GM23338 (cell line): ENCODE results near the gene PCGF3. TPM values are rescaled to one million over a fixed set of nuclear protein-coding genes. Genes with fewer than 3 reads are reported as not detected.

Experiments used
- ATAC-seq: fragments of 200-7000 bp; cut with Tn5 transposase; 3 replicates; pipeline ENCODE4 v1.9.1; 2020
- DNase-seq: peaks from one replicate; pipeline ENCODE4 v3.0.0-alpha.2; 2015; ENCODE audit warnings: low spot score
- H2AFZ ChIP-seq: fragments of 200-600 bp; sonication (generic); 2 replicates; pipeline ENCODE4 v1.8.0; 2016; ENCODE audit warnings: antibody characterized with exemption, mild to moderate bottlenecking, moderate library complexity
- H3F3A ChIP-seq: fragments of 200-600 bp; sonication (generic); replicated peaks from 2 replicates; pipeline ENCODE4 v1.8.0; 2017; ENCODE audit warnings: antibody characterized with exemption, mixed run types, low read depth
- H3K27ac ChIP-seq: fragments of 200-600 bp; sonication (generic); 2 replicates; pipeline ENCODE4 v1.6.1; 2016; ENCODE audit warnings: low read depth
- H3K27me3 ChIP-seq: fragments of 200-600 bp; sonication (generic); 2 replicates; pipeline ENCODE4 v1.8.0; 2016; ENCODE audit warnings: mild to moderate bottlenecking, mixed run types, moderate library complexity; ENCODE audit not compliant: insufficient read depth
- H3K36me3 ChIP-seq: fragments of 200-600 bp; sonication (generic); 2 replicates; pipeline ENCODE4 v1.8.0; 2016; ENCODE audit warnings: mild to moderate bottlenecking; ENCODE audit not compliant: insufficient read depth
- H3K4me1 ChIP-seq: fragments of 200-600 bp; sonication (generic); 2 replicates; pipeline ENCODE4 v1.8.0; 2016; ENCODE audit warnings: mild to moderate bottlenecking, moderate library complexity; ENCODE audit not compliant: insufficient read depth
- H3K4me2 ChIP-seq: fragments of 200-600 bp; sonication (generic); 2 replicates; pipeline ENCODE4 v1.7.1; 2017; ENCODE audit warnings: mixed run types
- H3K4me3 ChIP-seq: fragments of 200-600 bp; sonication (generic); 2 replicates; pipeline ENCODE4 v1.6.1; 2016; ENCODE audit warnings: mixed run types
- H3K79me2 ChIP-seq: fragments of 200-600 bp; sonication (generic); replicated peaks from 2 replicates; pipeline ENCODE4 v1.8.0; 2017; ENCODE audit warnings: mild to moderate bottlenecking; ENCODE audit not compliant: insufficient read depth
- H3K9me2 ChIP-seq: fragments of 200-600 bp; sonication (generic); 2 replicates; pipeline ENCODE4 v1.8.0; 2017; ENCODE audit not compliant: insufficient read depth
- H4K20me1 ChIP-seq: fragments of 200-600 bp; sonication (generic); replicated peaks from 2 replicates; pipeline ENCODE4 v1.8.0; 2017; ENCODE audit warnings: mild to moderate bottlenecking; ENCODE audit not compliant: insufficient read depth
- H3K27ac Mint-ChIP-seq: 2 replicates; pipeline ENCODE4 v1.8.0; 2020; ENCODE audit warnings: inconsistent platforms, mild to moderate bottlenecking, moderate library complexity, mixed read lengths
- H3K27me3 Mint-ChIP-seq: 3 replicates; pipeline ENCODE4 v1.8.0; 2022; ENCODE audit warnings: low read depth, mild to moderate bottlenecking, moderate library complexity, mixed read lengths, inconsistent platforms; ENCODE audit not compliant: insufficient read depth, poor library complexity
- H3K36me3 Mint-ChIP-seq: 3 replicates; pipeline ENCODE4 v1.8.0; 2021; ENCODE audit warnings: low read depth, mild to moderate bottlenecking, inconsistent platforms, moderate library complexity, mixed read lengths
- H3K4me1 Mint-ChIP-seq: 3 replicates; pipeline ENCODE4 v1.8.0; 2020; ENCODE audit warnings: mild to moderate bottlenecking, inconsistent platforms, mixed read lengths
- H3K4me3 Mint-ChIP-seq: 3 replicates; pipeline ENCODE4 v1.8.0; 2021; ENCODE audit warnings: moderate library complexity, mild to moderate bottlenecking, inconsistent platforms, mixed read lengths
- H3K9me3 Mint-ChIP-seq: 3 replicates; pipeline ENCODE4 v1.8.0; 2020; ENCODE audit warnings: moderate library complexity, mild to moderate bottlenecking, inconsistent platforms, mixed read lengths
- CREB1 ChIP-seq: fragments of 250-450 bp; sonication (Bioruptor Pico); IDR thresholded peaks from 2 replicates; pipeline ENCODE4 v1.5.0; 2020; ENCODE audit warnings: low read depth, mild to moderate bottlenecking, moderate library complexity
- EZH2 ChIP-seq: fragments of 200-600 bp; sonication (generic); IDR thresholded peaks from one replicate; pipeline ENCODE4 v1.8.0; 2017; ENCODE audit warnings: antibody characterized with exemption, mild to moderate bottlenecking, low read depth; ENCODE audit not compliant: unreplicated experiment
- EZH2phosphoT487 ChIP-seq: fragments of 200-600 bp; sonication (generic); IDR thresholded peaks from one replicate; pipeline ENCODE4 v1.8.1; 2018; ENCODE audit warnings: antibody characterized with exemption; ENCODE audit not compliant: unreplicated experiment
- STAT1 ChIP-seq: IDR thresholded peaks from one replicate; pipeline ENCODE4 v1.6.1; 2016; ENCODE audit warnings: antibody characterized with exemption; ENCODE audit not compliant: unreplicated experiment
- ZNF331 ChIP-seq: fragments of 250-450 bp; sonication (Bioruptor Pico); IDR thresholded peaks from 2 replicates; pipeline ENCODE4 v1.5.0; 2020; ENCODE audit warnings: low read depth, mild to moderate bottlenecking, moderate library complexity
- polyA plus RNA-seq: library from polyadenylated mRNA; unstranded; fragments of >200 nt; fragmentation: Nextera tagmentation; extraction: Ambion mirVana; gene quantifications from 2 replicates; pipeline ENCODE4 v1.2.1, GENCODE V29; 2016
- total RNA-seq: library from RNA; depleted of rRNA; stranded (reverse); fragments of >200 nt; shearing (Covaris generic); gene quantifications from 2 replicates; pipeline ENCODE4 v1.2.3, GENCODE V29; 2014
- TF ChIP-seq, protein P1 (sequence below): fragments of 250-450 bp; sonication (Bioruptor Pico); IDR thresholded peaks from 2 replicates; pipeline ENCODE4 v1.5.0; 2020; ENCODE audit warnings: mild to moderate bottlenecking, moderate library complexity

Gene PCGF3
- total and polyA plus RNA-seq, 2 experiments from 2014 or later, result 33.1 to 49.0 TPM

DNA sequence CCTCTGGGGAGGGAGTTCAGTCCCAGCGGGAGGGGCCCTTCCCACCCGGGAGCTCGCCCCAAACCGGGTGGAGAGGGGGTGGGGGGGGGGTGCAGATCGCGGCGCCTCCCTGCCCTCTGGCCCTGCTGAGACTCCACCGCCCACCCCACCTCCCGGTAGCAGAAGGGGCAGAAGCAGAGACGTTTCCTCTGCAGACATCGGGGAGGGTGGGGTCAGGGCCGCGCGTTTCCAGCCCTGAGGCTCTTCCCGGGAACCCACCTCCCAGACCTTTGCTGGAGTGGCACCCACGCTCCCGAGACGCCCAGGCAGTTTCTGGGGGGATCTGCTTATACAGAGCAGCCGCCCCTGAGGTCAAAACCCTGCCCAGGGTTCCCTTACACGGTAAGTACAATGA lies 90.1 kb downstream of the PCGF3 start (continued):
- TF ChIP-seq, protein P1, sequence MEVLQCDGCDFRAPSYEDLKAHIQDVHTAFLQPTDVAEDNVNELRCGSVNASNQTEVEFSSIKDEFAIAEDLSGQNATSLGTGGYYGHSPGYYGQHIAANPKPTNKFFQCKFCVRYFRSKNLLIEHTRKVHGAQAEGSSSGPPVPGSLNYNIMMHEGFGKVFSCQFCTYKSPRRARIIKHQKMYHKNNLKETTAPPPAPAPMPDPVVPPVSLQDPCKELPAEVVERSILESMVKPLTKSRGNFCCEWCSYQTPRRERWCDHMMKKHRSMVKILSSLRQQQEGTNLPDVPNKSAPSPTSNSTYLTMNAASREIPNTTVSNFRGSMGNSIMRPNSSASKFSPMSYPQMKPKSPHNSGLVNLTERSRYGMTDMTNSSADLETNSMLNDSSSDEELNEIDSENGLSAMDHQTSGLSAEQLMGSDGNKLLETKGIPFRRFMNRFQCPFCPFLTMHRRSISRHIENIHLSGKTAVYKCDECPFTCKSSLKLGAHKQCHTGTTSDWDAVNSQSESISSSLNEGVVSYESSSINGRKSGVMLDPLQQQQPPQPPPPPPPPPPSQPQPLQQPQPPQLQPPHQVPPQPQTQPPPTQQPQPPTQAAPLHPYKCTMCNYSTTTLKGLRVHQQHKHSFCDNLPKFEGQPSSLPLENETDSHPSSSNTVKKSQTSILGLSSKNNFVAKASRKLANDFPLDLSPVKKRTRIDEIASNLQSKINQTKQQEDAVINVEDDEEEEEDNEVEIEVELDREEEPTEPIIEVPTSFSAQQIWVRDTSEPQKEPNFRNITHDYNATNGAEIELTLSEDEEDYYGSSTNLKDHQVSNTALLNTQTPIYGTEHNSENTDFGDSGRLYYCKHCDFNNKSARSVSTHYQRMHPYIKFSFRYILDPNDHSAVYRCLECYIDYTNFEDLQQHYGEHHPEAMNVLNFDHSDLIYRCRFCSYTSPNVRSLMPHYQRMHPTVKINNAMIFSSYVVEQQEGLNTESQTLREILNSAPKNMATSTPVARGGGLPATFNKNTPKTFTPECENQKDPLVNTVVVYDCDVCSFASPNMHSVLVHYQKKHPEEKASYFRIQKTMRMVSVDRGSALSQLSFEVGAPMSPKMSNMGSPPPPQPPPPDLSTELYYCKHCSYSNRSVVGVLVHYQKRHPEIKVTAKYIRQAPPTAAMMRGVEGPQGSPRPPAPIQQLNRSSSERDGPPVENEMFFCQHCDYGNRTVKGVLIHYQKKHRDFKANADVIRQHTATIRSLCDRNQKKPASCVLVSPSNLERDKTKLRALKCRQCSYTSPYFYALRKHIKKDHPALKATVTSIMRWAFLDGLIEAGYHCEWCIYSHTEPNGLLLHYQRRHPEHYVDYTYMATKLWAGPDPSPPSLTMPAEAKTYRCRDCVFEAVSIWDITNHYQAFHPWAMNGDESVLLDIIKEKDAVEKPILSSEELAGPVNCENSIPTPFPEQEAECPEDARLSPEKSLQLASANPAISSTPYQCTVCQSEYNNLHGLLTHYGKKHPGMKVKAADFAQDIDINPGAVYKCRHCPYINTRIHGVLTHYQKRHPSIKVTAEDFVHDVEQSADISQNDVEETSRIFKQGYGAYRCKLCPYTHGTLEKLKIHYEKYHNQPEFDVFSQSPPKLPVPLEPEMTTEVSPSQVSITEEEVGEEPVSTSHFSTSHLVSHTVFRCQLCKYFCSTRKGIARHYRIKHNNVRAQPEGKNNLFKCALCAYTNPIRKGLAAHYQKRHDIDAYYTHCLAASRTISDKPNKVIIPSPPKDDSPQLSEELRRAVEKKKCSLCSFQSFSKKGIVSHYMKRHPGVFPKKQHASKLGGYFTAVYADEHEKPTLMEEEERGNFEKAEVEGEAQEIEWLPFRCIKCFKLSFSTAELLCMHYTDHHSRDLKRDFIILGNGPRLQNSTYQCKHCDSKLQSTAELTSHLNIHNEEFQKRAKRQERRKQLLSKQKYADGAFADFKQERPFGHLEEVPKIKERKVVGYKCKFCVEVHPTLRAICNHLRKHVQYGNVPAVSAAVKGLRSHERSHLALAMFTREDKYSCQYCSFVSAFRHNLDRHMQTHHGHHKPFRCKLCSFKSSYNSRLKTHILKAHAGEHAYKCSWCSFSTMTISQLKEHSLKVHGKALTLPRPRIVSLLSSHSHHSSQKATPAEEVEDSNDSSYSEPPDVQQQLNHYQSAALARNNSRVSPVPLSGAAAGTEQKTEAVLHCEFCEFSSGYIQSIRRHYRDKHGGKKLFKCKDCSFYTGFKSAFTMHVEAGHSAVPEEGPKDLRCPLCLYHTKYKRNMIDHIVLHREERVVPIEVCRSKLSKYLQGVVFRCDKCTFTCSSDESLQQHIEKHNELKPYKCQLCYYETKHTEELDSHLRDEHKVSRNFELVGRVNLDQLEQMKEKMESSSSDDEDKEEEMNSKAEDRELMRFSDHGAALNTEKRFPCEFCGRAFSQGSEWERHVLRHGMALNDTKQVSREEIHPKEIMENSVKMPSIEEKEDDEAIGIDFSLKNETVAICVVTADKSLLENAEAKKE (CRISPR knock-in tag), result no peak
- no peak for TF ChIP-seq ZNF331 (CRISPR knock-in tag)

DNA sequence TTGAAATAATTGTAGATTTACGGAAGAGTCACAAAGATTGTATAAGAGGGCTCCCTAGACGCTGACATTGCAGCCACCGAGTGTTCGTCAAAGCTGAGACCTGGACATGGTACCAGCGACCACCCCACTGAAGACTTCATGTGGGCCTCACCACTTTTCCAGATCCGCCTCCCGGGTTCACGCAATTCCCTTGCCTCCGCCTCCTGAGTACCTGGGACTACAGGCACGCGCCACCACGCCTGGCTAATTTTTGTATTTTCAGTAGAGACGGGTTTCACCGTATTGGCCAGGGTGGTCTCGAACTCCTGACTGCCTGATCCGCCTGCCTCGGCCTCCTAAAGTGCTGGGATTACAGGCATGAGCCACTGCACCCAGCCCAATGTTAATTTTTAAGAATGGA lies 90.6 kb downstream of the PCGF3 start:
- Histone ChIP-seq H3K27me3 (peaks cover 47% of the 10 kb centered on the region), H3F3A (0 out of 2 replicates have a peak, but pooled peaks cover 9% of the 10 kb centered on the region), H3K79me2 (no peaks in the 10 kb centered on the region), H3K27ac (no peak overlapping the region), H3K36me3 (no peaks in the 10 kb centered on the region), H3K9me2 (no peaks in the 10 kb centered on the region), H3K4me3 (peak overlapping the region; percentile 62; the same call in 1 of the 2 replicates), H3K4me2 (peak overlapping the region; percentile 82; the same call in 1 of the 2 replicates), H2AFZ (no peak overlapping the region), H4K20me1 (no peaks in the 10 kb centered on the region), H3K4me1 (peaks cover 26% of the 10 kb centered on the region)
- Mint-ChIP-seq H3K27ac (no peak overlapping the region), H3K4me3 (no peak overlapping the region; the same call in 2 of the 3 replicates), H3K27me3 (peaks cover 53% of the 10 kb centered on the region), H3K9me3 (no peaks in the 10 kb centered on the region), H3K36me3 (no peaks in the 10 kb centered on the region; the same call in 2 of the 3 replicates), H3K4me1 (peaks cover 26% of the 10 kb centered on the region)
- no peak for ATAC-seq
- no peak for DNase-seq
- TF ChIP-seq CREB1, result no peak
- TF ChIP-seq EZH2phosphoT487, result no peak
- TF ChIP-seq EZH2, result peak; percentile 38
- TF ChIP-seq, protein P1 (CRISPR knock-in tag), result no peak
- no peak for TF ChIP-seq STAT1
